ENCODE measurements around the gene CDS2. TPM values are rescaled to one million over a fixed set of nuclear protein-coding genes. Genes with fewer than 3 reads are reported as not detected.

CDS2 gene
- polyA plus RNA-seq, 2 of the 4 experiments (the other 2 are of a cell fraction): 44.0 to 106 TPM

- no peak for TF ChIP-seq HEYL (CRISPR knock-in tag; IDR thresholded peaks at IDR 0.05)
- no peak for TF ChIP-seq PHF8 (IDR thresholded peaks at IDR 0.05; ENCODE audit: borderline replicate concordance, low read depth)
- no peak for TF ChIP-seq EHMT2 (IDR thresholded peaks at IDR 0.05; ENCODE audit: low read depth)
- TF ChIP-seq JUN (IDR thresholded peaks at IDR 0.05): no peak
- peak; percentile 65 for TF ChIP-seq E2F6 (IDR thresholded peaks at IDR 0.05; ENCODE audit: borderline replicate concordance, low read depth)
- no peak for TF ChIP-seq SREBF2 (IDR thresholded peaks at IDR 0.05)
- TF ChIP-seq ESRRA (IDR thresholded peaks at IDR 0.05; ENCODE audit: borderline replicate concordance, low read length): no peak
- TF ChIP-seq HMGXB4 (CRISPR knock-in tag; IDR thresholded peaks at IDR 0.05; ENCODE audit: borderline replicate concordance): no peak
- TF ChIP-seq, protein P1, sequence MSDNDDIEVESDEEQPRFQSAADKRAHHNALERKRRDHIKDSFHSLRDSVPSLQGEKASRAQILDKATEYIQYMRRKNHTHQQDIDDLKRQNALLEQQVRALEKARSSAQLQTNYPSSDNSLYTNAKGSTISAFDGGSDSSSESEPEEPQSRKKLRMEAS (IDR thresholded peaks at IDR 0.05): peak; percentile 62; the same call in 1 of the 2 replicates
- TF ChIP-seq HDAC2 (IDR thresholded peaks at IDR 0.05): no peak
- no peak for TF ChIP-seq RNF2 (IDR thresholded peaks at IDR 0.05; ENCODE audit: borderline replicate concordance, low read depth)
- 0 out of 2 replicates have a peak, but pooled peaks have one; percentile 41 for TF ChIP-seq ZNF302 (CRISPR knock-in tag; IDR thresholded peaks at IDR 0.05)
- no peak for TF ChIP-seq CBX2 (IDR thresholded peaks at IDR 0.05; ENCODE audit: borderline replicate concordance, low read depth)
- TF ChIP-seq USF2 (IDR thresholded peaks at IDR 0.05): 0 out of 2 replicates have a peak, but pooled peaks have one; percentile 13
- peak; percentile 14; the same call in 1 of the 2 replicates for TF ChIP-seq MYC (IDR thresholded peaks at IDR 0.05; ENCODE audit: borderline replicate concordance, low read length)
- no peak for TF ChIP-seq ZC3H11A (IDR thresholded peaks at IDR 0.05)
- no peak for TF ChIP-seq GATA3 (IDR thresholded peaks at IDR 0.05; ENCODE audit: borderline replicate concordance)
Measured at GRCh38 chr20:5078399-5078958, 48.3 kb upstream of the CDS2 start (continued).

- ChIA-PET CTCF (interaction anchor here (1.2 to 3.8 kb wide), 3 partner anchors 11 to 23 kb away, joined by 3 to 20 read pairs (median 6); no protein-coding TSS in a partner anchor), POLR2A (interaction anchor here (0.6 kb wide), 1 partner anchor 12 kb away, joined by 4 read pairs; no protein-coding TSS in a partner anchor)
- peak overlapping the region; percentile 71 to 80 for H3K27ac ChIP-seq
- peak in 1 of 2 experiments; percentile 70 for DNase-seq (ENCODE audit: low read depth in 1 of 2, low spot score in 1 of 2)
- H3K4me1 ChIP-seq: peaks cover 39% of the 10 kb centered on the region
- peak overlapping the region; percentile 29 for H3K4me2 ChIP-seq
- no peak for FAIRE-seq
- no peaks in the 10 kb centered on the region for H3K9me3 ChIP-seq
- 88% methylated on average over 10 of the region's 10 CpGs for WGBS (ENCODE audit: missing lambda C conversion rate)
- H3K4me3 ChIP-seq: no peak overlapping the region
- ATAC-seq: peak; percentile 65 to 66; a peak in 3 of 6 replicates
- TF ChIP-seq HEYL (CRISPR knock-in tag; IDR thresholded peaks at IDR 0.05) (peak; percentile 77; the same call in 1 of the 2 replicates), KDM5A (IDR thresholded peaks at IDR 0.05) (no peak), EHMT2 (IDR thresholded peaks at IDR 0.05; ENCODE audit: low read depth) (no peak), PHF8 (IDR thresholded peaks at IDR 0.05; ENCODE audit: borderline replicate concordance, low read depth) (no peak), ZC3H11A (IDR thresholded peaks at IDR 0.05) (no peak), POLR2AphosphoS2 (conservative IDR thresholded peaks at IDR 0.05; ENCODE audit: low read length) (no peak), RFX5 (IDR thresholded peaks at IDR 0.05) (no peak), GATA3 (IDR thresholded peaks at IDR 0.05; ENCODE audit: borderline replicate concordance) (no peak), JUNB (IDR thresholded peaks at IDR 0.05) (no peak), SMC3 (IDR thresholded peaks at IDR 0.05) (0 out of 3 replicates have a peak, but pooled peaks have one; percentile 8), FOSL2 (IDR thresholded peaks at IDR 0.05) (no peak), FOSL2 (CRISPR knock-in tag; IDR thresholded peaks at IDR 0.05) (no peak), JUN (IDR thresholded peaks at IDR 0.05) (no peak), ZSCAN20 (CRISPR knock-in tag; IDR thresholded peaks at IDR 0.05) (no peak; the same call in 1 of the 2 replicates), MAFK (IDR thresholded peaks at IDR 0.05; ENCODE audit: partially characterized antibody) (peak; percentile 90), EHF (CRISPR knock-in tag; IDR thresholded peaks at IDR 0.05) (no peak), CEBPB (IDR thresholded peaks at IDR 0.05) (peak; percentile 85 to 91), RNF2 (IDR thresholded peaks at IDR 0.05; ENCODE audit: borderline replicate concordance, low read depth) (no peak), NPAS2 (CRISPR knock-in tag; IDR thresholded peaks at IDR 0.05; ENCODE audit: borderline replicate concordance) (no peak), TP53 (CRISPR knock-in tag; IDR thresholded peaks at IDR 0.05) (no peak), HOXB13 (CRISPR knock-in tag; IDR thresholded peaks at IDR 0.05; ENCODE audit: low read depth) (no peak), ZNF302 (CRISPR knock-in tag; IDR thresholded peaks at IDR 0.05) (no peak), NFE2L2 (conservative IDR thresholded peaks at IDR 0.05; ENCODE audit: low read length) (peak; percentile 62), ZFP36 (IDR thresholded peaks at IDR 0.05; ENCODE audit: borderline replicate concordance, partially characterized antibody) (no peak), E2F6 (IDR thresholded peaks at IDR 0.05; ENCODE audit: borderline replicate concordance, low read depth) (no peak)
- TF ChIP-seq, protein P2, sequence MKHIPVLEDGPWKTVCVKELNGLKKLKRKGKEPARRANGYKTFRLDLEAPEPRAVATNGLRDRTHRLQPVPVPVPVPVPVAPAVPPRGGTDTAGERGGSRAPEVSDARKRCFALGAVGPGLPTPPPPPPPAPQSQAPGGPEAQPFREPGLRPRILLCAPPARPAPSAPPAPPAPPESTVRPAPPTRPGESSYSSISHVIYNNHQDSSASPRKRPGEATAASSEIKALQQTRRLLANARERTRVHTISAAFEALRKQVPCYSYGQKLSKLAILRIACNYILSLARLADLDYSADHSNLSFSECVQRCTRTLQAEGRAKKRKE (CRISPR knock-in tag; IDR thresholded peaks at IDR 0.05; ENCODE audit: low read depth): no peak
Measured at GRCh38 chr20:5080384-5080877, 46.4 kb upstream of the CDS2 start.
